GM12875 (cell line): ENCODE results near the gene MBP.

Source experiments
- H3K4me3 ChIP-seq: one replicate; pipeline ENCODE4 v1.5.1; 2011; ENCODE audit warnings: low read depth, low read length, control low read depth
- CTCF ChIP-seq: IDR thresholded peaks from 2 replicates; pipeline ENCODE4 v1.5.1; 2011; ENCODE audit warnings: low read depth, mild to moderate bottlenecking, control low read depth, inconsistent platforms, low read length, moderate library complexity, borderline replicate concordance; ENCODE audit not compliant: insufficient read depth

Gene MBP

GRCh38 chr18:77002496-77002895 is 130.1 kb downstream of the MBP start:
- no peak overlapping the region for H3K4me3 ChIP-seq
- TF ChIP-seq CTCF = no peak

GRCh38 chr18:77001979-77002378 is 130.6 kb downstream of the MBP start:
- TF ChIP-seq CTCF = no peak
- H3K4me3 ChIP-seq = no peak overlapping the region

- no peak for TF ChIP-seq CTCF
- H3K4me3 ChIP-seq = no peak overlapping the region
Observed at GRCh38 chr18:77001041-77001440, 131.5 kb downstream of the MBP start.

- TF ChIP-seq CTCF = peak; percentile 92
- no peak overlapping the region for H3K4me3 ChIP-seq
Observed at GRCh38 chr18:77000527-77000926, 132.1 kb downstream of the MBP start.

- no peak overlapping the region for H3K4me3 ChIP-seq
- no peak for TF ChIP-seq CTCF
Observed at GRCh38 chr18:76999077-76999476, 133.5 kb downstream of the MBP start.

GRCh38 chr18:76997951-76998808 is 134.4 kb downstream of the MBP start:
- no peak for TF ChIP-seq CTCF

GRCh38 chr18:76996429-76996828 is 136.2 kb downstream of the MBP start:
- no peak overlapping the region for H3K4me3 ChIP-seq
- TF ChIP-seq CTCF = no peak

More at GRCh38 chr18:76997951-76998808, 134.4 kb downstream of the MBP start:
- no peak overlapping the region for H3K4me3 ChIP-seq
